ENCODE measurements around the gene SLC39A10. TPM values are rescaled to one million over a fixed set of nuclear protein-coding genes. Genes with fewer than 3 reads are reported as not detected.
A peak's percentile ranks its signal among the peaks of the same experiment; 100 is the strongest.

Gene SLC39A10
- total and polyA plus RNA-seq, 2 of the 4 experiments (the other 2 are of a cell fraction) = 17.6 to 64.7 TPM

DNA sequence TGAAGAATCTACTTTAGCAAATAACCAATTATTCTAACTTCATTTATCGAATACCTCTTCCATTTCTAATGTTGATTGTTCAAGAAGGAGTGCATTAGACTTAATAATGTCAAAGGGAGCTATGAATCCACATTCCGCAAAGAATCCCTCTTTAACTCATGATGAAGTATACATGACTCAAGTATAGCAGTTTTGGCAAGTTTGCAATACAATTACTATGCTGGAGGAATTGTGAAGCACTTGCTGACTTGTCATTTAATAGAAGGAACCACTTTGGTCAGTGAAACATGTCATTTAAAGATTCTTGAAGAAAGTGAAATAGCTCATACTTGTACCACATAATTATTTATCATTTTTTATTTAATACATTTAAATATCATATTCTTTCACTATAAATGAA lies 125.1 kb downstream of the SLC39A10 start:
- Histone ChIP-seq H3K18ac (ENCODE audit: low read depth, low read length) (no peak overlapping the region), H3K9me3 (ENCODE audit: control insufficient read depth, insufficient read depth, low read length) (no peaks in the 10 kb centered on the region)
- in situ Hi-C loops (cut with MboI; ENCODE audit: low sequenced_read_pairs) = no loop called here

More for the DNA sequence above, 125.1 kb downstream of the SLC39A10 start:
- H4K8ac ChIP-seq (ENCODE audit: low read depth in 2 of 2, low read length in 2 of 2) = no peak overlapping the region
- intact Hi-C loops (cut with micrococcal nuclease) (no loop called here), dilution Hi-C loops (cut with HindIII; ENCODE audit: low sequenced_read_pairs, unreplicated experiment) (no loop called here)
- H3K79me1 ChIP-seq (ENCODE audit: low read depth in 1 of 2, low read length in 2 of 2) = no peaks in the 10 kb centered on the region
- no peak overlapping the region for H3K27ac ChIP-seq (ENCODE audit: insufficient read depth, low read length)
- H2BK20ac ChIP-seq (ENCODE audit: low read depth, low read length) = no peak overlapping the region
- no peak overlapping the region for H3K23ac ChIP-seq (ENCODE audit: low read depth, low read length)
- H3K4me3 ChIP-seq (ENCODE audit: insufficient read depth, low read depth, low read length) = no peak overlapping the region
- no peak overlapping the region for H4K5ac ChIP-seq (ENCODE audit: low read depth, low read length)
- no peaks in the 10 kb centered on the region for H3K27me3 ChIP-seq (ENCODE audit: control insufficient read depth, insufficient read depth, low read length)
- H4K91ac ChIP-seq (ENCODE audit: insufficient read depth, low read depth, low read length) = no peak overlapping the region
- H4K20me1 ChIP-seq (ENCODE audit: insufficient read depth, low read length) = no peaks in the 10 kb centered on the region
- no peak overlapping the region for H2AFZ ChIP-seq (replicated peaks; ENCODE audit: low read length, poor library complexity)
- no peak overlapping the region for H3K9ac ChIP-seq (ENCODE audit: low read depth, low read length)
- H3K4me2 ChIP-seq (ENCODE audit: low read depth, low read length) = no peak overlapping the region
- H2BK5ac ChIP-seq (ENCODE audit: low read depth, low read length, poor library complexity, severe bottlenecking) = no peak overlapping the region
- H3K56ac ChIP-seq (ENCODE audit: extremely low read depth, insufficient read depth, low read length) = no peak overlapping the region
- DNase-seq = peak; percentile 48
- ChIA-PET CTCF (no interaction called here), POLR2A (ENCODE audit: unreplicated experiment) (no interaction called here)
- TF ChIP-seq CHD1 (IDR thresholded peaks at IDR 0.05; ENCODE audit: low read depth, low read length) (no peak), MXI1 (IDR thresholded peaks at IDR 0.05; ENCODE audit: borderline replicate concordance, low read depth, low read length) (no peak), BHLHE40 (IDR thresholded peaks at IDR 0.05; ENCODE audit: low read depth, low read length) (no peak), SMC3 (IDR thresholded peaks at IDR 0.05; ENCODE audit: low read depth, low read length) (no peak), MAZ (IDR thresholded peaks at IDR 0.05; ENCODE audit: borderline replicate concordance, low read depth, low read length) (no peak), CEBPB (IDR thresholded peaks at IDR 0.05; ENCODE audit: low read depth, low read length) (no peak), FOS (IDR thresholded peaks at IDR 0.05; ENCODE audit: low read depth, low read length) (no peak), RCOR1 (IDR thresholded peaks at IDR 0.05; ENCODE audit: insufficient replicate concordance, low read length) (no peak), POLR2A (IDR thresholded peaks at IDR 0.05; ENCODE audit: low read depth, low read length) (no peak), MAFK (IDR thresholded peaks at IDR 0.05; ENCODE audit: low read depth, low read length) (no peak), RAD21 (IDR thresholded peaks at IDR 0.05; ENCODE audit: low read length) (no peak), RFX5 (IDR thresholded peaks at IDR 0.05; ENCODE audit: low read depth, low read length) (no peak), NFE2L2 (IDR thresholded peaks at IDR 0.05; ENCODE audit: low read depth, low read length) (no peak)
- TF ChIP-seq, protein P1, sequence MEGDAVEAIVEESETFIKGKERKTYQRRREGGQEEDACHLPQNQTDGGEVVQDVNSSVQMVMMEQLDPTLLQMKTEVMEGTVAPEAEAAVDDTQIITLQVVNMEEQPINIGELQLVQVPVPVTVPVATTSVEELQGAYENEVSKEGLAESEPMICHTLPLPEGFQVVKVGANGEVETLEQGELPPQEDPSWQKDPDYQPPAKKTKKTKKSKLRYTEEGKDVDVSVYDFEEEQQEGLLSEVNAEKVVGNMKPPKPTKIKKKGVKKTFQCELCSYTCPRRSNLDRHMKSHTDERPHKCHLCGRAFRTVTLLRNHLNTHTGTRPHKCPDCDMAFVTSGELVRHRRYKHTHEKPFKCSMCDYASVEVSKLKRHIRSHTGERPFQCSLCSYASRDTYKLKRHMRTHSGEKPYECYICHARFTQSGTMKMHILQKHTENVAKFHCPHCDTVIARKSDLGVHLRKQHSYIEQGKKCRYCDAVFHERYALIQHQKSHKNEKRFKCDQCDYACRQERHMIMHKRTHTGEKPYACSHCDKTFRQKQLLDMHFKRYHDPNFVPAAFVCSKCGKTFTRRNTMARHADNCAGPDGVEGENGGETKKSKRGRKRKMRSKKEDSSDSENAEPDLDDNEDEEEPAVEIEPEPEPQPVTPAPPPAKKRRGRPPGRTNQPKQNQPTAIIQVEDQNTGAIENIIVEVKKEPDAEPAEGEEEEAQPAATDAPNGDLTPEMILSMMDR (conservative IDR thresholded peaks at IDR 0.05; ENCODE audit: low read depth, low read length) = no peak
- TF ChIP-seq, protein P2, sequence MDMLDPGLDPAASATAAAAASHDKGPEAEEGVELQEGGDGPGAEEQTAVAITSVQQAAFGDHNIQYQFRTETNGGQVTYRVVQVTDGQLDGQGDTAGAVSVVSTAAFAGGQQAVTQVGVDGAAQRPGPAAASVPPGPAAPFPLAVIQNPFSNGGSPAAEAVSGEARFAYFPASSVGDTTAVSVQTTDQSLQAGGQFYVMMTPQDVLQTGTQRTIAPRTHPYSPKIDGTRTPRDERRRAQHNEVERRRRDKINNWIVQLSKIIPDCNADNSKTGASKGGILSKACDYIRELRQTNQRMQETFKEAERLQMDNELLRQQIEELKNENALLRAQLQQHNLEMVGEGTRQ (IDR thresholded peaks at IDR 0.05; ENCODE audit: low read depth, low read length) = no peak
- TF ChIP-seq, protein P3, sequence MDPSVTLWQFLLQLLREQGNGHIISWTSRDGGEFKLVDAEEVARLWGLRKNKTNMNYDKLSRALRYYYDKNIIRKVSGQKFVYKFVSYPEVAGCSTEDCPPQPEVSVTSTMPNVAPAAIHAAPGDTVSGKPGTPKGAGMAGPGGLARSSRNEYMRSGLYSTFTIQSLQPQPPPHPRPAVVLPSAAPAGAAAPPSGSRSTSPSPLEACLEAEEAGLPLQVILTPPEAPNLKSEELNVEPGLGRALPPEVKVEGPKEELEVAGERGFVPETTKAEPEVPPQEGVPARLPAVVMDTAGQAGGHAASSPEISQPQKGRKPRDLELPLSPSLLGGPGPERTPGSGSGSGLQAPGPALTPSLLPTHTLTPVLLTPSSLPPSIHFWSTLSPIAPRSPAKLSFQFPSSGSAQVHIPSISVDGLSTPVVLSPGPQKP (IDR thresholded peaks at IDR 0.05; ENCODE audit: borderline replicate concordance, low read depth, low read length) = no peak
- no CpG with 5 or more reads among the region's 2 CpGs for WGBS, 2 experiments (ENCODE audit: extremely low coverage in 2 of 2, insufficient read length in 1 of 2)
- no peak overlapping the region for H3K14ac ChIP-seq (replicated peaks; ENCODE audit: low read depth, low read length)
- ATAC-seq (ENCODE audit: low read depth) = no peak
- H3K4me1 ChIP-seq (ENCODE audit: control insufficient read depth, insufficient read depth, low read length) = no peaks in the 10 kb centered on the region
- no peak overlapping the region for H2AK9ac ChIP-seq (replicated peaks; ENCODE audit: low read depth, low read length, poor library complexity)
- no peak overlapping the region for H3K4ac ChIP-seq (ENCODE audit: low read depth, low read length)
- BruUV-seq (replicated peaks) = no TSS peak
- H2AK5ac ChIP-seq (ENCODE audit: low read depth, low read length) = no peak overlapping the region
- H3K9me1 ChIP-seq (ENCODE audit: insufficient read depth, low read length) = no peaks in the 10 kb centered on the region
- no peak overlapping the region for H2BK15ac ChIP-seq (ENCODE audit: low read depth, low read length)
- no peak overlapping the region for H2BK120ac ChIP-seq (ENCODE audit: low read depth, low read length)
- H3K36me3 ChIP-seq (ENCODE audit: control insufficient read depth, insufficient read depth, low read length) = no peaks in the 10 kb centered on the region

Data from IMR-90 (cell line).